GM12874 (cell line): ENCODE measurements around the gene FILIP1L.

ENCODE experiments used
- TF ChIP-seq, protein P1 (sequence below): IDR thresholded peaks from 2 replicates; pipeline ENCODE4 v1.5.1; 2011; ENCODE audit warnings: low read depth, mild to moderate bottlenecking, control low read depth, low read length, moderate library complexity; ENCODE audit not compliant: insufficient read depth

Gene FILIP1L

DNA sequence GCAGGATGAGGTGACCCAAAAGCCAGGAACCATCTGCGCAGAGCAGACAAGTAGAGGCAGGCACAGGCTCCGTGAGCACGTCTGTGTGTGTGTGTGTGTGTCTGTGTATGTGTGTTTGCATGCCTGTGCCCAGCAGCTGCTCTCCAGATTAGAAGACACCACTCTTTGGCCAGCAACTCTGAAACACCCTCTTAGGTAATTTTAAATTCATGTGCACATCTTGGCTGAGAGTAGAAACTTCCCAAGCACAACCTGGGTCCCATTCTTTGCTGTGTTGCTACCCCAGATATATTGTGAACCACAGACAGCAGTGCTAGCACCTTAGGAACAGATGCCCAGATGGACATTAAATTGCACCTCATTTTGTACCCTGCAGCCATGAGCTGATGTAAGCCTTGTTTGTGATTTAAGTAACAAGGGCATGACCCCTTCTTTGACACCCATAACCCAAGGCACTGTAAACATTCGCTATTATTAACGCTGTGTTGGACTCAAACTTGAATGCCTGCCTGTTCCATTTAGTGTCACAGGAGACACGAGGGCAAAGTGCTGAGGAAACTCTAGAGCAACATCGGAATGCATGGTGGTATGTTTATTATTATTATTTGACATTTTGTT lies at the start of gene FILIP1L:
Gene FILIP1L, minus strand, starts transcription at position 89 of the 618 bp plus-strand sequence.
- TF ChIP-seq, protein P1, sequence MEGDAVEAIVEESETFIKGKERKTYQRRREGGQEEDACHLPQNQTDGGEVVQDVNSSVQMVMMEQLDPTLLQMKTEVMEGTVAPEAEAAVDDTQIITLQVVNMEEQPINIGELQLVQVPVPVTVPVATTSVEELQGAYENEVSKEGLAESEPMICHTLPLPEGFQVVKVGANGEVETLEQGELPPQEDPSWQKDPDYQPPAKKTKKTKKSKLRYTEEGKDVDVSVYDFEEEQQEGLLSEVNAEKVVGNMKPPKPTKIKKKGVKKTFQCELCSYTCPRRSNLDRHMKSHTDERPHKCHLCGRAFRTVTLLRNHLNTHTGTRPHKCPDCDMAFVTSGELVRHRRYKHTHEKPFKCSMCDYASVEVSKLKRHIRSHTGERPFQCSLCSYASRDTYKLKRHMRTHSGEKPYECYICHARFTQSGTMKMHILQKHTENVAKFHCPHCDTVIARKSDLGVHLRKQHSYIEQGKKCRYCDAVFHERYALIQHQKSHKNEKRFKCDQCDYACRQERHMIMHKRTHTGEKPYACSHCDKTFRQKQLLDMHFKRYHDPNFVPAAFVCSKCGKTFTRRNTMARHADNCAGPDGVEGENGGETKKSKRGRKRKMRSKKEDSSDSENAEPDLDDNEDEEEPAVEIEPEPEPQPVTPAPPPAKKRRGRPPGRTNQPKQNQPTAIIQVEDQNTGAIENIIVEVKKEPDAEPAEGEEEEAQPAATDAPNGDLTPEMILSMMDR = no peak

DNA sequence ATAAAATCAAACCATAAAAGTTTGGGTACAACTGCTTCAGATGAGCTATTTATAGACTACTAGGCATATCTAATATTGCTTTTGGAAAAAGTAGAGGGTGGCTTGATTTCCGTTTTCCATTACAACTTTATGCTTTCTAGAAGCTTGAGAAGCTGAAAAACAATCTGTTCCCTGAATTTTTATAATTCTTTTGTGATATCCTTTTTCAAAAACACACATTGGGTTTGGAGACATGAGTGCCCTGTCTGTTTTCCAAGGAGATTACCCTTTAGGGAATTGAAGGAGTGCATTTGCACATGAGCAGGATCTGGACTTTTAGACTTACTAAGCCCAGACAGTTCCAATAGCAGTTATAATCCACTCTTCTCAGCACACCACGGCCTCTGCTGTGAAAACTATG lies 49.5 kb upstream of the FILIP1L start:
- TF ChIP-seq, protein P1 = no peak

- TF ChIP-seq, protein P1 = no peak
These were observed 46.2 kb upstream of the FILIP1L start for GRCh38 chr3:100160521-100160920.

- TF ChIP-seq, protein P1 = no peak
These were observed 45.2 kb upstream of the FILIP1L start for GRCh38 chr3:100159331-100160153.

GRCh38 chr3:100158918-100159330 lies 44.6 kb upstream of the FILIP1L start:
- TF ChIP-seq, protein P1 = no peak

GRCh38 chr3:100157685-100158084 lies 43.4 kb upstream of the FILIP1L start:
- TF ChIP-seq, protein P1 = no peak

DNA sequence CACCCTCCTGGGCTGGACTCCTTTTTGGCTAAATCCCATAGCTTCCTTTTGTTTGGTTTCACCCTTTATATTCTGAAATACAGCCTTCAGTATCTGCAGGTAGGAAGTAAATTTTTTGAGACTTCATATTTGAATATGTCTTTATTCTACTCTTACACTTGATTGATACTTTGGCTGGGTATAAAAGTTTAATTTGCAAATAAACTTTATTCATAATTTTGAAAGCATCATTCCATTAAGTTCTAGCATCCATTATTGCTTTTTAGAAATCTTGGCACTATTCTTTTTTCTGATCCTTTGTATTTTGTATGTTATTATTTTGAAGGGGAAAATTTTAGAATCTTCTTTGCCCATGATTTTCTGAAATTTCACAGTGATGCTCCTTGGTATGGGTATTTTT lies 41.3 kb upstream of the FILIP1L start:
- TF ChIP-seq, protein P1 = no peak
